Measurements from ENCODE around the gene KLF14.

DNA sequence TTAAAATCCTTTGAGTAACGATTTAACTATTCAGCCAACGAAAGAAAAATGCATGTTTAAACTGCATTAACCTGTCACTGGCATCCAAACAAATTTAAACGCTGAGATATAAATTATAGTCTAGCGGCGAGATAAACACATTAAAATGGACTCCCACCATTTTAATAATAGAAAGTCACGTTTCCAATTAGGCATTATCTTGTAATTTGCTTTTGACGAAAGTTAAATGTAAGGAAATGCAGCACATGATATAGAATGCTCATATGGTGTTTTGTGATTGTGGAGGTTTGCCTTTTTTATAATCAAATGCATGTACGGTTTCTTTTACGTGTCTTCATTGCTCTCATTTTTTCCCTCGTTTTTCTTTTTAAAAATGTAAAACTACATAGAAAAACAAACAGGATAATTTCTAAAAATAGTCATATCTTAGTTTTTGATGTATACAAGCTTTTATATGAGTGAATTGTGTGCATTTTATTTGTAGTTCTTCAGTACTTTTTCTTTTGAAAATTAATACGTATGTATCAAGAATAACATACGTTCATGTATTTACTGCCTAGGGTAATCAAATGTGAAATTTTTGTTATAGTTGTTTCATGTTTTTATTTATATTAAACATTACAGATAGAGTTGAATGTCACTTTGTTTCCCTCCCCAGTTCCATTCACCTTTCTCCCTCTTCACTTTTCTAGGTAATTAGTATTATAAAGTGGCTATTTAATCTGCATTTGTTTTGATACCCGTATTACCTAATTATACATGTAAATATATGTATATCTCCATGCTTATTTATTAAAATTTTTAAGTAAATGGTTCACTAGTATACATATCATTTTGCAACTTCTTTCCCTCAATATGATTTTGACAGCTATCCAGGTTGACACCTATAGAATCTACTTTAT is 1.1 kb upstream of the KLF14 start:
- TF ChIP-seq, protein P1, sequence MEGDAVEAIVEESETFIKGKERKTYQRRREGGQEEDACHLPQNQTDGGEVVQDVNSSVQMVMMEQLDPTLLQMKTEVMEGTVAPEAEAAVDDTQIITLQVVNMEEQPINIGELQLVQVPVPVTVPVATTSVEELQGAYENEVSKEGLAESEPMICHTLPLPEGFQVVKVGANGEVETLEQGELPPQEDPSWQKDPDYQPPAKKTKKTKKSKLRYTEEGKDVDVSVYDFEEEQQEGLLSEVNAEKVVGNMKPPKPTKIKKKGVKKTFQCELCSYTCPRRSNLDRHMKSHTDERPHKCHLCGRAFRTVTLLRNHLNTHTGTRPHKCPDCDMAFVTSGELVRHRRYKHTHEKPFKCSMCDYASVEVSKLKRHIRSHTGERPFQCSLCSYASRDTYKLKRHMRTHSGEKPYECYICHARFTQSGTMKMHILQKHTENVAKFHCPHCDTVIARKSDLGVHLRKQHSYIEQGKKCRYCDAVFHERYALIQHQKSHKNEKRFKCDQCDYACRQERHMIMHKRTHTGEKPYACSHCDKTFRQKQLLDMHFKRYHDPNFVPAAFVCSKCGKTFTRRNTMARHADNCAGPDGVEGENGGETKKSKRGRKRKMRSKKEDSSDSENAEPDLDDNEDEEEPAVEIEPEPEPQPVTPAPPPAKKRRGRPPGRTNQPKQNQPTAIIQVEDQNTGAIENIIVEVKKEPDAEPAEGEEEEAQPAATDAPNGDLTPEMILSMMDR (conservative IDR thresholded peaks at IDR 0.05; ENCODE audit: low read depth, low read length), result no peak
- no peak for TF ChIP-seq EZH2 (IDR thresholded peaks at IDR 0.05; ENCODE audit: borderline replicate concordance, low read depth, low read length, poor library complexity, severe bottlenecking)
